HG03095 (cell line): ENCODE results near the gene EEF1A2.

Experiments used
- ATAC-seq: cut with Tn5 transposase; IDR thresholded peaks from one replicate; pipeline ENCODE4 v1.9.1; 2021; ENCODE audit warnings: moderate library complexity; ENCODE audit not compliant: unreplicated experiment

The EEF1A2 gene

GRCh38 chr20:63471717-63471980, 27.2 kb downstream of the EEF1A2 start:
- no peak for ATAC-seq

DNA sequence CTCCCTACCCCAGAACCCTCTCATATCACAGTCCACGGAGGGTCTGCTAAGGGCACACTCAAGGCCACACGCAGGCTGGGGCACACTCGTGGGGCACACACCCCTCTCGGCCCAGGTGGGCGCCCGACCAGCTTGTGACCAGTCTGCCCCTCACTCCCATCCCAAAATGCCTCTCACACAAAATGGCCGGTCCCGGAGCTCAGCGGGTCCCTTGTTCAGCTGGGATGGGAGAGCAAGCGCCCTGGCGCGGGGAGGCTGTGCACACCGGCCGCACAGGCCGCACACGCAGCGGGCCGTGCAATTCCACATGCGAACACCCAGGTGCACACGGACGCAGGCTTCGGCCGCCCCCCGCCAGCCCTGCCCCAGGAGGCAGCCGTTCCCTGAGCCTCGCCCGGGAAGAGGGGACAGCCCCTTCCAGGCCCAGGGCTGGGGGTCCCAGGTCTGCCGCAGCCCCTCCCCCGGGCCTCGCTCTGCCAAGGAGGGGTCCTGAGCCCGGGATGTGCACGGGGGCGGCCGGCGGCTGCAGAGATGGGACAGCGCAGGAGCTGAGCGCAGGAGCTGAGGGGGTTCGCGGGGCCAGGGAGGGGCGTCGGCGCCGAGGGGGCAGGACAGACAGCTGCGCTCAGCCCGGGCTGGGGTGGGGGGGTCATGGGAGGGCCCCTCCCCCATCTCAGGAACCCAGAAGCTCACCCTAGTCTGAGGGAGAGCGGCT, 27.7 kb downstream of the EEF1A2 start:
- no peak for ATAC-seq

DNA sequence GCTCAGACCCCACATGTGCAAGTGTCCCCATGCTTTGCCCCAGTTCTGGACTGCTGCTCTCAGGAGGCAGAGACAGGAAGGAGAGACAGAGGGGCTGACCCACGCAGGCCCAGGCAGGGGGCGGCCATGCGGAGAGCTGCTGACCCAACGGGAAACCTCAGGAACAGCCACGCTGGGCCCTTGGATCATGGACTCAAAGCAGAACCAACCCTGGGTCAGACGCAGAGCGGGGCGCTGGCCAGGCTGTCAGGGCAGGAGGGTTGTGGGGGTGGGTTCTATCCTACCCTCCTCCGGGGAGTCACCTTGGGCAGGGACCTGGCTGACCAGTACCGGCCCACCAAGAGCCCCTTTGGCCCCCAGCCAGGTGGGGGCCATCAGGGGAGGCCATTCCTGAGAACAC, 28.5 kb downstream of the EEF1A2 start:
- no peak for ATAC-seq

DNA sequence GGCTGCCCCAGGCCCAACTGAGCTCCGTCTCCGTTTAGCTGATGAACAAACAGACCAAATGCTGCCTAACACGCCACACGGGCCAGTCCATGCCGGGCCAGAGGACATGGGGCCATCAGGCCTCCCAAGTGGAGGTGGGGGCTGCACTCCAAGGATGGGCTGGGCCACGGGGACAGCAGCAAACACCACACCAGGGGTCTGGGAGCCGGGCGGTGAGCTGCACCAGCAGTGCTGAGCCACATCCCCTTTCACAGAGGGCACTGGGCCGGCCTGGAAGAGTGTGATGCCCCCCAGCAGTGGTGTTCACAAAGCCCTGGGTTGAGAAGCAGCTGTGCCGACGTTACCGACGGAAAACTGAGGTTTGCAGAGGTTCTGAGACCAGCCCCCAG, 29.2 kb downstream of the EEF1A2 start:
- ATAC-seq, result no peak

DNA sequence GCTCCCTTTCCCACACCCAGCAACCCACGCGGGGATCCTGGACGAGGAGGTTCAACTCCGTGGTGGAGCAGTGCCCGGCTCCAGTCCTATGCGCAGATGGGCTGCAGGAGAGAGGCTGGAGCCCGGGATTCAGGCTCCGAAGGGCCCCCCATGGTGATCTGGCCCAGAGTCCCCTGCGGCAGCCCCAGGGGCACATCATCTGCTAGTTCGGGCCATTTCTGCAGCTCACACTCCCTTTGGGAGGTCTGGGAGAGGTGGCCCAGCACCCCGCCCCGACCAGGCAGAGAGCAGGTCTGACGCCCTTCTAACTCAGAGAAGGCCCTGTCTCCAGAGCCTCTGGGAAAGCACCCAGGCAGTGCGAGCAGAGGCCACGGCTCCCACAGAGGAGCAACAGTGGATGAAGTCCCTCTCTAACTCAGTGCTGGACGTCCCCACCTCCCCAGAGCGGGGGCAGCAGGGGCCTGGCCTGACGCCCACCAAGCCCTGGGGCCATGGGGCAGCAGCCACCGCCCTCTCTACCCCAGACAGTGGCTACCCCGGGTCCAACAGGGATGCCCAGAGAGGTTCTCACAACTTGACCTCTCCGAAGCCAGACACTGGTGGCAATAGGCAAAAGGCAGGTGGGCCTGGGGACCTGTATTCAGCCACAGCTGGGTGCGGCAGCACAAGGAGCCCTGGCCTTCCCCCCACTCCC, 29.7 kb downstream of the EEF1A2 start:
- no peak for ATAC-seq

GRCh38 chr20:63468421-63468820, 30.5 kb downstream of the EEF1A2 start:
- ATAC-seq, result no peak

- no peak for ATAC-seq
These were observed 31.4 kb downstream of the EEF1A2 start for GRCh38 chr20:63467294-63468083.

DNA sequence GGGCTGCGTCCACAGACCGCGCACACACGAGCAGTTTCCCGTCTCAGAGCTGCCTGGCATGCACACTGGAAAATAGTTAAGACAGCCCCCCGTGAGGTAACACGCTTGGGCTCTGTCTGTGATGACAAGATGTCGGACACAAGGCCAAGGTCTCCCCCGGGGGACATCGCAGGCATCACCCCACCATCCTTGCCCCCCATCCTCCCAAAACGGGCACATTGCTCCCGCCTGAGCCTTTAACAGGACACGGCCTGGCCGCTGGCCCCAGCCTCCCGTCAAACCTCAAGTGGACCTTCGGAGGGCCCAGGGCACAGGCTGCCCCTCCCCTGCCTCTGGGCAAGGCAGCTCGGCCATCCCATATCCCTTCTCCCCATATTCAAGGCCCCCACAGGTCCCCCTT, 32.0 kb downstream of the EEF1A2 start:
- ATAC-seq, result no peak

DNA sequence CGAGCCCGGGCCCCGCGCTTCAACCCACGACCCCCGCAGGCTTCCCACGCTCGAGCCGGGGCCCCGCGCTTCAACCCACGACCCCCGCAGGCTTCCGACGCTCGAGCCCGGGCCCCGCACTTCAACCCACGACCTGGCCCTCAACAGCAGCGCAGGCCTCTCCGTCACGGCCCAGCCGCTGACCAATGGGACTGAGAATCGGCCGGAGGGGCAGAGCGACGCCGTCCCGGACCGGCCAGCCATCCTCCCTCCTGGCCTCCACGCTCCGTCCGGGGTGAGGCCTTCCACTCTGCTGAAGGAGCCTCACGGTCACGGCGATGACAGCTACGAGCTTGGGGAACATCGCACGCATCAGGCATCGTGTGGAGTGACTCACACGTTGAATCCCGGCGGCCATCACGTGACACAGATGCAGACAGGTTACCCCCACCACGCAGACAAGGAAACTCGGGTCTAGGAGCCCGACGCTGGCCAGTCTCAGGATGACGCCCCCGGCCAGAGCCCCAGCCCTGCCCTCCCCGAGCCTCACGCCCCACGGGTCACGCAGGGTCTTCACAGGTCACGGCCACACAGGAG, 32.5 kb downstream of the EEF1A2 start:
- ATAC-seq, result no peak

DNA sequence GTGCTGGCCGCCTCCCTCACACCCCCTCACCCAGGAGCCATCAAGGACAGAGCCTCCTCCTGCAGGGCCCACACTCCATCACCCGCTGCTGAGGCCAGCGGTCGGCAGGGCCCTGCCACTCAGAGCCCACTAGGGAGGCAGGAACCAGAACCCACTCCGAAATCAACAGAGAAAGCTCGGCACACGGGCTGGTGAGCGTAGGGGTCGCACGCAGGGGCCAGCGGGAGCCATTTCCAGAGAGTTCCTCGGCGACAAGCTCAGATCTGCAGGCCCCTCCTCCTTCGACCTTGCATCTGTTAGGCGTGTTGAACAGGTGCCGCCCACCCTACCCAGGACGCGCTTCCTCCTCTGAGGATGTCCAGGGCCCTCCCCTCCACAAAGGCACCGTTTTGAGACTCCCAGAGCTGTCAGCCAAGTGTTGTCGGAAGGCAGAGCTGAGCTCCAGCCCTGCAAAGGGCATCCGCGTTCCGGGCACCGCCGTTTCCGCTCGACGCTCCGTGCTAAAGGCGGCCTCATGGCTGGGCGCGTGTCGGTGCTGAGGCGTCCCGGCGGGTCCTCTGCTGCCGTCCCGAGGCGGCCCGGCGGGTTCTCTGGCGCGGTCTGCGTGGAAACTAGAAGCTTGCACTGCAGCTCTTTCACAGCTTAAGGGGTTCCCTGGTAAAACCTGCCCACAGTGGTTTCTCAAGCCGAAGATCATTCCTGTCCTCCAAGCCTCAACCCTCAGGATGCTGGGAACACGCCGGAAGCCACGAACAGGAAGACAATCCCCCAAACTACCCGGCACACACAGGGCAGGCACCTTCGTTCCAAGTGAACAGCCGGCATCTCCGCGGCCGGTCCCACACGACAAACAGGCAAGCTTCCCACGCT, 33.3 kb downstream of the EEF1A2 start:
- ATAC-seq, result no peak

- no peak for ATAC-seq
These were observed 34.6 kb downstream of the EEF1A2 start for GRCh38 chr20:63464289-63464635.

- ATAC-seq, result no peak
These were observed 35.2 kb downstream of the EEF1A2 start for GRCh38 chr20:63463400-63464288.

DNA sequence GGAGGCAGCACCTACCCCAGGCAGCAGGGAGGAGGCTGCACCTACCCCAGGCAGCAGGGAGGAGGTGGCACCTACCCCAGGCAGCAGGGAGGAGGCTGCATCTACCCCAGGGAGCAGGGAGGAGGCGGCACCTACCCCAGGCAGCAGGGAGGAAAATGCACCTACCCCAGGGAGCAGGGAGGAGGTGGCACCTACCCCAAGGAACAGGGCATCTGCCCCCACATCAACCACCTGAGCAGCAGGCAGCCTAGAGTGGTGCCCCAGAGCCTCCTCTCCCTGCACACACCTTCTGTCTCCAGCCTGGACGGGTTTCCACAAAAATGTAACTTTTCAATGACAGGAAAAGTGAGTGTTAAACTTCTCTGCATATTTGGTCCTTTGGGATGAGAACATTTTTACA, 36.6 kb downstream of the EEF1A2 start:
- ATAC-seq, result no peak

DNA sequence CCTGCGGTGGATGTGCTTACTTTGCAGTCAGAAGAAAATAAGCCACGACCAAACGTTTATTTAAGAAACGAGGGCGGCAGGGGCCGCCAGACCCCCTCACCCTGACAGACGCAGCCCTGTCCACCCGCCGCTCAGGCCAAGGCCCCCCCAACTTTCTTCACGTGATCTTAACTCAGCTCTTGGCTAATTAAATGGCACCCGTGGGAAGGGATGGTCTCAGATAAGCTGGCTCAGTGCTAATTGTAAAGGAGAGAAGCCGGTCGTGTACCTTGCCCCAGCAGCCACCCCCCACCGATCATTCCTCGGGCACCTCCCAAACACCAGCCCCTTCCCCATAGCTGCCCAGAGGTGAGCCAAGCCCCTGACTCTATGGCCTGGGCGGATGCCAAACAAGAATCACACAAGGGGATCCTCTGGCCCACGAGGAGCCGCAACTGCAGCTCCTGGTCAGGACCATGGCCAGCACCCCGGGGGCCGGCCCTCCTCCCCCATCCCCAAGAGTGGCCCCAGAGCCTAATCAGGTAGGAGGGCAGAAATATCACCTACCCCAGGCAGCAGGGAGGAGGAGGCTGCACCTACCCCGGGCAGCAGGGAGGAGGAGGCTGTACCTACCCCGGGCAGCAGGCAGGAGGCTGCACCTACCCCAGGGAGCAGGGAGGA, 37.6 kb downstream of the EEF1A2 start:
- no peak for ATAC-seq

DNA sequence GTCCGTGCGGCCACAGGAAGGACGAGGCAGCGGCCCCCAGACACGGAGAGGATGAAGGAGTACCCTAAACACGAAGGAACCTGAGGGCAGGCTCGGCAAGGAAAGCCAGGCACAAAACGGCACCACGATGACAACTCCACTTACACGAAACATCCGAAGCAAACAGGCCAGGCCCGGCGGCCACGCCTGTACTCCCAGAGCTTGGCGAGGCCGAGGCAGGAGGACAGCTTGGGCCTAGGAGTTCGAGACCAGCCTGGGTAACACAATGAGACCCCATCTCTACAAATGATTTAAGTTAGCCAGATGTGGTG, 39.9 kb downstream of the EEF1A2 start:
- no peak for ATAC-seq

DNA sequence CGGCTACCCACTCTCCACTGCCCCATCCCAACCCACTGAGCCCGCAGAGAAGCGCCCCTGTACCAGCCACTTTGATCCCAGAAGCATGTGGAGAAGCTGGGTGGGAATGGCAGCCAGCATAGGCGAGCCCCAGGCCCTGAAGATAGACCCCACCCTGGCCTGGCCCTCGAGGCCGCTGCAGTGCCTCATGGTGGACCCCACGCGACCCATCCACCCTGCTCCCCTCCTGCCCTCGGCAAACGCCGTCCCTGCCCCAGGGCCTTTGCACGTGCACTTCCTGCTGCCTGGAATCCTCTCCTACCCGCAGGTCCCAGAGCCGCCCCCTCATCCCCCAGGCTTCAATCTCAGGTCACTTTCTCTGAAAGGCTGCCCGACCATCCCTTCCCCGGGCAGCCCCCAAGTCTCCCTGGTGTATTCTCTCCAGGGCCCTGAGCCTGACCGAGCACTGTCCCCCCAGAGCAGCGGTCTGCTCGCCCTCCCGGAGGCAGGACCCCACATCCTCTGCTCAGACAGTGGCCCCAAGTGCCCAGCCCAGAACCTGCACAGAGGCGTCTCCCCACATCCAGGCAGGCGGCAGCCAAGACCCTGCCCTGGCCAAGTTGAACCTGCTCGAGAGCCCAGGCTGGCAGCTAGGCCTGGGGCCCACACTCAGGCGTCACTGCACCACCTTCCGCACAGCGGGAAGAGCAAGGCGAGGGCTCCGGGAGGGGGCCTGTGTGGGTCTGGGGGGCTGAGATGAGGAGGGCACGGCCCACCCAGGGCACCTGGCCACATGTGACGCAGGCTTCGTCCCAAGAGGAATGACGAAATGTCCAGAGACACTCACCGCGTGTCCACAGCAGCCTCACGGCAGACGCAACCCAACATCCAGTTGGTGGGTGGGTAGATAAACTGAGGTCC, 40.5 kb downstream of the EEF1A2 start:
- no peak for ATAC-seq

GRCh38 chr20:63457737-63458136, 41.1 kb downstream of the EEF1A2 start:
- no peak for ATAC-seq

DNA sequence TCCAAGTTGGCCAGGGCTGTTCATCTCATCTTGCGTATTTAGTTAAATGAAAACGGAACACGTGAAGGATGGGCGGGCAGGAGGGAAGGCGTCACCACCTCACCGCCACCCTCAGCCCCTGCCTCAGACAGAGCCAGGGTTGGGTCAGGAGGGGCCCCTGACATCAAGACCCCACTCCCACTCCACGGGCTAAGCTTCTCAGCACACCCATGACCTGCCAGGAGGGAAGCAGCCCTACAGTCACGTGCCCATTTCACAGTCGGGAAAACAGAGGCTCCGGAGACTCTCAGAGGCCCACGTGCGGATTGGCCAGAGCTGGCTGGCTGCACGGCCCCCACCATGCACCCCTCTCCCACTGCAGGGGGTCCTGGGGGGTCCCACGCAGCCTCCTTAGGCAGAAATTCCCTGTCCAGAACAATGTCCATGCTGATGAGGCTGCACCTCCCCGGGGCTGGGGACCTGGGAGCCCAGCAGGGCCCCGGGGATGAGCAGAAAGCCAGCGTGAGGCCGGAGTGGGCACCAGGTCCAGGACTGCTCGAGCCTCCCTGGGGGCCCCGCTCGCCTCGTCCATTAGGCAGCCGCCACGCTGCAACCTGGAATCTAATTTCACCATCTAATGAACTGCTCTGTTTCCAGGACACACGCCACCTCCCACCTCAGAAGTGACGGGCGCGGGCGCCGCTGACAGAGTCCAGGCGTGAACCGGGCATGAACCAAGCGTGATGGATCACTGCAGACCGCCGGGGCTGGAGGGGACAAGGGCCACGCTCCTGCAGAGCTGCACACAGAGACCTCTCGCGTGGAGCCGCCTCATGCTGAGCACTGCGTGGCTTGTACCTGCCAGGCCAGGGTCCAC, 42.2 kb downstream of the EEF1A2 start:
- no peak for ATAC-seq
